GM23338 (cell line): ENCODE results near the gene FAHD1. TPM values are rescaled to one million over a fixed set of nuclear protein-coding genes. Genes with fewer than 3 reads are reported as not detected.

Experiments used
- ATAC-seq: fragments of 200-7000 bp; cut with Tn5 transposase; 3 replicates; pipeline ENCODE4 v1.9.1; 2020
- DNase-seq: peaks from one replicate; pipeline ENCODE4 v3.0.0-alpha.2; 2015; ENCODE audit warnings: low spot score
- H2AFZ ChIP-seq: fragments of 200-600 bp; sonication (generic); 2 replicates; pipeline ENCODE4 v1.8.0; 2016; ENCODE audit warnings: antibody characterized with exemption, mild to moderate bottlenecking, moderate library complexity
- H3F3A ChIP-seq: fragments of 200-600 bp; sonication (generic); replicated peaks from 2 replicates; pipeline ENCODE4 v1.8.0; 2017; ENCODE audit warnings: antibody characterized with exemption, mixed run types, low read depth
- H3K27ac ChIP-seq: fragments of 200-600 bp; sonication (generic); 2 replicates; pipeline ENCODE4 v1.6.1; 2016; ENCODE audit warnings: low read depth
- H3K27me3 ChIP-seq: fragments of 200-600 bp; sonication (generic); 2 replicates; pipeline ENCODE4 v1.8.0; 2016; ENCODE audit warnings: mild to moderate bottlenecking, mixed run types, moderate library complexity; ENCODE audit not compliant: insufficient read depth
- H3K36me3 ChIP-seq: fragments of 200-600 bp; sonication (generic); 2 replicates; pipeline ENCODE4 v1.8.0; 2016; ENCODE audit warnings: mild to moderate bottlenecking; ENCODE audit not compliant: insufficient read depth
- H3K4me1 ChIP-seq: fragments of 200-600 bp; sonication (generic); 2 replicates; pipeline ENCODE4 v1.8.0; 2016; ENCODE audit warnings: mild to moderate bottlenecking, moderate library complexity; ENCODE audit not compliant: insufficient read depth
- H3K4me2 ChIP-seq: fragments of 200-600 bp; sonication (generic); 2 replicates; pipeline ENCODE4 v1.7.1; 2017; ENCODE audit warnings: mixed run types
- H3K4me3 ChIP-seq: fragments of 200-600 bp; sonication (generic); 2 replicates; pipeline ENCODE4 v1.6.1; 2016; ENCODE audit warnings: mixed run types
- H3K79me2 ChIP-seq: fragments of 200-600 bp; sonication (generic); replicated peaks from 2 replicates; pipeline ENCODE4 v1.8.0; 2017; ENCODE audit warnings: mild to moderate bottlenecking; ENCODE audit not compliant: insufficient read depth
- H3K9me2 ChIP-seq: fragments of 200-600 bp; sonication (generic); 2 replicates; pipeline ENCODE4 v1.8.0; 2017; ENCODE audit not compliant: insufficient read depth
- H4K20me1 ChIP-seq: fragments of 200-600 bp; sonication (generic); replicated peaks from 2 replicates; pipeline ENCODE4 v1.8.0; 2017; ENCODE audit warnings: mild to moderate bottlenecking; ENCODE audit not compliant: insufficient read depth
- H3K27ac Mint-ChIP-seq: 2 replicates; pipeline ENCODE4 v1.8.0; 2020; ENCODE audit warnings: inconsistent platforms, mild to moderate bottlenecking, moderate library complexity, mixed read lengths
- H3K27me3 Mint-ChIP-seq: 3 replicates; pipeline ENCODE4 v1.8.0; 2022; ENCODE audit warnings: low read depth, mild to moderate bottlenecking, moderate library complexity, mixed read lengths, inconsistent platforms; ENCODE audit not compliant: insufficient read depth, poor library complexity
- H3K36me3 Mint-ChIP-seq: 3 replicates; pipeline ENCODE4 v1.8.0; 2021; ENCODE audit warnings: low read depth, mild to moderate bottlenecking, inconsistent platforms, moderate library complexity, mixed read lengths
- H3K4me1 Mint-ChIP-seq: 3 replicates; pipeline ENCODE4 v1.8.0; 2020; ENCODE audit warnings: mild to moderate bottlenecking, inconsistent platforms, mixed read lengths
- H3K4me3 Mint-ChIP-seq: 3 replicates; pipeline ENCODE4 v1.8.0; 2021; ENCODE audit warnings: moderate library complexity, mild to moderate bottlenecking, inconsistent platforms, mixed read lengths
- H3K9me3 Mint-ChIP-seq: 3 replicates; pipeline ENCODE4 v1.8.0; 2020; ENCODE audit warnings: moderate library complexity, mild to moderate bottlenecking, inconsistent platforms, mixed read lengths
- CREB1 ChIP-seq: fragments of 250-450 bp; sonication (Bioruptor Pico); IDR thresholded peaks from 2 replicates; pipeline ENCODE4 v1.5.0; 2020; ENCODE audit warnings: low read depth, mild to moderate bottlenecking, moderate library complexity
- JUNB ChIP-seq: IDR thresholded peaks from one replicate; pipeline ENCODE4 v1.6.1; 2016; ENCODE audit warnings: antibody characterized with exemption; ENCODE audit not compliant: unreplicated experiment
- NANOG ChIP-seq: IDR thresholded peaks from 2 replicates; pipeline ENCODE4 v1.6.1; 2016; ENCODE audit warnings: antibody characterized with exemption, borderline replicate concordance
- STAT1 ChIP-seq: IDR thresholded peaks from one replicate; pipeline ENCODE4 v1.6.1; 2016; ENCODE audit warnings: antibody characterized with exemption; ENCODE audit not compliant: unreplicated experiment
- ZNF114 ChIP-seq: fragments of 250-450 bp; sonication (Bioruptor Pico); IDR thresholded peaks from 2 replicates; pipeline ENCODE4 v1.5.0; 2020; ENCODE audit warnings: mild to moderate bottlenecking, moderate library complexity
- polyA plus RNA-seq: library from polyadenylated mRNA; unstranded; fragments of >200 nt; fragmentation: Nextera tagmentation; extraction: Ambion mirVana; gene quantifications from 2 replicates; pipeline ENCODE4 v1.2.1, GENCODE V29; 2016
- total RNA-seq: library from RNA; depleted of rRNA; stranded (reverse); fragments of >200 nt; shearing (Covaris generic); gene quantifications from 2 replicates; pipeline ENCODE4 v1.2.3, GENCODE V29; 2014
- TF ChIP-seq, protein P1 (sequence below): IDR thresholded peaks from one replicate; pipeline ENCODE4 v1.6.1; 2018; ENCODE audit warnings: antibody characterized with exemption; ENCODE audit not compliant: unreplicated experiment
- TF ChIP-seq, protein P2 (sequence below): fragments of 250-450 bp; sonication (Bioruptor Pico); IDR thresholded peaks from 2 replicates; pipeline ENCODE4 v1.5.0; 2020; ENCODE audit warnings: mild to moderate bottlenecking, moderate library complexity
- TF ChIP-seq, protein P3 (sequence below): IDR thresholded peaks from 2 replicates; pipeline ENCODE4 v1.6.1; 2016; ENCODE audit warnings: antibody characterized with exemption

Gene FAHD1
- total and polyA plus RNA-seq, 2 experiments from 2014 or later, result 21.0 to 23.9 TPM

DNA sequence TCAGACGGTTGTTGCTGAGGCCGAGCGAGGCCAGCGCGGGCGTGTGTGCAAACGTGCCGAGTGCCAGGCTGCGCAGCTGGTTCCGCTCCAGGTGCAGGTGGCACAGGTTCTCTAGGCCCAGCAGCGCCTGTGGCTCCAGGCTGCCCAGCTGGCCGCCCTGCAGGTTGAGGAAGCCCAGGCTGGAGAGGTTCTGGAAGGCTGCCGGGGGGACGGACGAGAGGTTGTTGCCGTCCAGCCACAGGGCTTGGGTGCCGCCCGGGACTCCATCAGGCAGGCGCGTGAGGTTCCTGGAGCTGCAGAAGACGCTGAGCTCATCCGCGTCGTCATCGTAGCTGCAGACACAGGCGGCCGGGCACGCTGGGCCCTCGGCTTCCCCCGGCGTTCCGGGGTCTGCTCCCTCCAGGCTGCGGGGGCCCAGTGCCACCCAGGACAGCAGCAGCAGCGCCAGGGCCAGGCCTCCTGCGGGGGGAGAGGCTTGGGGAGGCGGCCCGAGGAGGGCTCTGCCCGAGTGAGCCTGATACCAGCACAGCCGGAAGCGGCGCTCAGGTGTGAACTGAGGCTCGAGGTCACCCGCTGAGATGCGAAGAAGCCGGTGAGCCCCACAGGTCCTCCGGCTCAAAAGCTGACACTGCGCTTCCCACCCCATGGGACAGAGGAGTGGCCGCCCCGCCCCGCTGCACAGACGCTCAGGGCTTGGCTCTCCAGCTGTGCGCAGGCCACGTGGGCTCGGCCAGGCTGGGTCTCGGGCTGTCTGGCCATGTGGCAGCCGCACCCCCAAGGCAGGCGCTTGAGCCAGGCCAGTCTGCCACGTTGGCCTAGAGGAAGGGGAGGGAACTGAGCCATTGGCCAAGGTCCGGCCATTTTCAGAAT is 34.8 kb upstream of the FAHD1 start:
- Mint-ChIP-seq H3K27me3 (no peaks in the 10 kb centered on the region), H3K36me3 (peaks cover 17% of the 10 kb centered on the region), H3K4me3 (no peak overlapping the region), H3K4me1 (no peaks in the 10 kb centered on the region), H3K9me3 (peaks cover 11% of the 10 kb centered on the region), H3K27ac (no peak overlapping the region)
- Histone ChIP-seq H3K4me3 (no peak overlapping the region), H3K79me2 (no peaks in the 10 kb centered on the region), H3K4me1 (no peaks in the 10 kb centered on the region), H3K27me3 (no peaks in the 10 kb centered on the region), H4K20me1 (no peaks in the 10 kb centered on the region), H3K27ac (no peak overlapping the region), H3K9me2 (no peaks in the 10 kb centered on the region), H3F3A (no peaks in the 10 kb centered on the region), H2AFZ (no peak overlapping the region), H3K4me2 (no peak overlapping the region), H3K36me3 (no peaks in the 10 kb centered on the region)
- TF ChIP-seq CREB1 (CRISPR knock-in tag), result no peak
- no peak for ATAC-seq
- no peak for DNase-seq

DNA sequence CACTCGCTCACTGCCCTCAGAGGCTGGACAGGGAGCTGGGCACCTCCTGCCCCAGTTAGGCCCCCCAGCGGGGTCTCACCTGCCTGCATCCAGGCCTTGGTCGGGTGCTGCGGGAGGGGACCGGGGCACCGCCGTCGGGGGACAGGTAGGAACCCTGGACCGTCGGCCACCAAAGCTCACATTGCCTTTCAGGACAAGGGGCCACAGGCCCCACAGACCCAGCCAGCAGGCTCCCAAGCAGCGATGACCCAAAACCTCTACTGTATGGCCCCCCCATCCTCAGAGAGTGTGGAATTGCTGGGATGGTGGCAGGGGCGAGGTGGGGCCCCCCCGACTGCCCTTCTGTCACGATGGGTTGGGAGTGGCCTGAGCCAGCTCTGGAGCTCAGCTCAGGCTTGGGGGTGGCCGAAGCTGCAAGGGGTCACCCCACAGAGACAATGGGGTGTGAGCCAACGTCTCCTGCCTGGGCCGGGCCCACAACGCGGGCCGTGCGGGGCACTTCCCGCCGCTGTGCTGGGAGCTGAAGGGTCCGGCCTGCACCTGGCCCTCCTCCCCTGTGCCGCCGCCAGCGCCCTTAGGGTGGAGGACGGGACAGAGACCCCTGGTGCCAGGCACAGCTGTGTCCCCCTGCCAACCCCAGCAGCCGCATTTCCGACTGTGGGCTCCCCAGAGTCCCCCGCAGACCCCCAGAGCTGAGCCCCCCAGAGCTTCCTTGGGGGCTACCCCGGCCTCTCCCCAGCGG is 34.0 kb upstream of the FAHD1 start:
- H3K36me3 Mint-ChIP-seq, result peaks cover 25% of the 10 kb centered on the region
- H2AFZ ChIP-seq, result no peak overlapping the region
- H3K4me1 ChIP-seq, result no peaks in the 10 kb centered on the region
- H3K79me2 ChIP-seq, result no peaks in the 10 kb centered on the region
- H3K9me2 ChIP-seq, result no peaks in the 10 kb centered on the region
- H3K4me3 Mint-ChIP-seq, result no peak overlapping the region
- no peaks in the 10 kb centered on the region; the same call in 1 of the 2 replicates for H3K36me3 ChIP-seq
- H3K4me2 ChIP-seq, result no peak overlapping the region
- no peaks in the 10 kb centered on the region for H4K20me1 ChIP-seq
- DNase-seq (no peak), ATAC-seq (no peak)
- H3K27ac ChIP-seq, result no peak overlapping the region
- H3K4me3 ChIP-seq, result no peak overlapping the region
- no peak overlapping the region for H3K27ac Mint-ChIP-seq
- H3K4me1 Mint-ChIP-seq, result no peaks in the 10 kb centered on the region
- H3K27me3 ChIP-seq, result no peaks in the 10 kb centered on the region
- H3K27me3 Mint-ChIP-seq, result no peaks in the 10 kb centered on the region
- H3K9me3 Mint-ChIP-seq, result peaks cover 19% of the 10 kb centered on the region
- H3F3A ChIP-seq, result no peaks in the 10 kb centered on the region
- no peak for TF ChIP-seq JUNB
- TF ChIP-seq, protein P1, sequence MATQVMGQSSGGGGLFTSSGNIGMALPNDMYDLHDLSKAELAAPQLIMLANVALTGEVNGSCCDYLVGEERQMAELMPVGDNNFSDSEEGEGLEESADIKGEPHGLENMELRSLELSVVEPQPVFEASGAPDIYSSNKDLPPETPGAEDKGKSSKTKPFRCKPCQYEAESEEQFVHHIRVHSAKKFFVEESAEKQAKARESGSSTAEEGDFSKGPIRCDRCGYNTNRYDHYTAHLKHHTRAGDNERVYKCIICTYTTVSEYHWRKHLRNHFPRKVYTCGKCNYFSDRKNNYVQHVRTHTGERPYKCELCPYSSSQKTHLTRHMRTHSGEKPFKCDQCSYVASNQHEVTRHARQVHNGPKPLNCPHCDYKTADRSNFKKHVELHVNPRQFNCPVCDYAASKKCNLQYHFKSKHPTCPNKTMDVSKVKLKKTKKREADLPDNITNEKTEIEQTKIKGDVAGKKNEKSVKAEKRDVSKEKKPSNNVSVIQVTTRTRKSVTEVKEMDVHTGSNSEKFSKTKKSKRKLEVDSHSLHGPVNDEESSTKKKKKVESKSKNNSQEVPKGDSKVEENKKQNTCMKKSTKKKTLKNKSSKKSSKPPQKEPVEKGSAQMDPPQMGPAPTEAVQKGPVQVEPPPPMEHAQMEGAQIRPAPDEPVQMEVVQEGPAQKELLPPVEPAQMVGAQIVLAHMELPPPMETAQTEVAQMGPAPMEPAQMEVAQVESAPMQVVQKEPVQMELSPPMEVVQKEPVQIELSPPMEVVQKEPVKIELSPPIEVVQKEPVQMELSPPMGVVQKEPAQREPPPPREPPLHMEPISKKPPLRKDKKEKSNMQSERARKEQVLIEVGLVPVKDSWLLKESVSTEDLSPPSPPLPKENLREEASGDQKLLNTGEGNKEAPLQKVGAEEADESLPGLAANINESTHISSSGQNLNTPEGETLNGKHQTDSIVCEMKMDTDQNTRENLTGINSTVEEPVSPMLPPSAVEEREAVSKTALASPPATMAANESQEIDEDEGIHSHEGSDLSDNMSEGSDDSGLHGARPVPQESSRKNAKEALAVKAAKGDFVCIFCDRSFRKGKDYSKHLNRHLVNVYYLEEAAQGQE, result no peak
- TF ChIP-seq, protein P2, sequence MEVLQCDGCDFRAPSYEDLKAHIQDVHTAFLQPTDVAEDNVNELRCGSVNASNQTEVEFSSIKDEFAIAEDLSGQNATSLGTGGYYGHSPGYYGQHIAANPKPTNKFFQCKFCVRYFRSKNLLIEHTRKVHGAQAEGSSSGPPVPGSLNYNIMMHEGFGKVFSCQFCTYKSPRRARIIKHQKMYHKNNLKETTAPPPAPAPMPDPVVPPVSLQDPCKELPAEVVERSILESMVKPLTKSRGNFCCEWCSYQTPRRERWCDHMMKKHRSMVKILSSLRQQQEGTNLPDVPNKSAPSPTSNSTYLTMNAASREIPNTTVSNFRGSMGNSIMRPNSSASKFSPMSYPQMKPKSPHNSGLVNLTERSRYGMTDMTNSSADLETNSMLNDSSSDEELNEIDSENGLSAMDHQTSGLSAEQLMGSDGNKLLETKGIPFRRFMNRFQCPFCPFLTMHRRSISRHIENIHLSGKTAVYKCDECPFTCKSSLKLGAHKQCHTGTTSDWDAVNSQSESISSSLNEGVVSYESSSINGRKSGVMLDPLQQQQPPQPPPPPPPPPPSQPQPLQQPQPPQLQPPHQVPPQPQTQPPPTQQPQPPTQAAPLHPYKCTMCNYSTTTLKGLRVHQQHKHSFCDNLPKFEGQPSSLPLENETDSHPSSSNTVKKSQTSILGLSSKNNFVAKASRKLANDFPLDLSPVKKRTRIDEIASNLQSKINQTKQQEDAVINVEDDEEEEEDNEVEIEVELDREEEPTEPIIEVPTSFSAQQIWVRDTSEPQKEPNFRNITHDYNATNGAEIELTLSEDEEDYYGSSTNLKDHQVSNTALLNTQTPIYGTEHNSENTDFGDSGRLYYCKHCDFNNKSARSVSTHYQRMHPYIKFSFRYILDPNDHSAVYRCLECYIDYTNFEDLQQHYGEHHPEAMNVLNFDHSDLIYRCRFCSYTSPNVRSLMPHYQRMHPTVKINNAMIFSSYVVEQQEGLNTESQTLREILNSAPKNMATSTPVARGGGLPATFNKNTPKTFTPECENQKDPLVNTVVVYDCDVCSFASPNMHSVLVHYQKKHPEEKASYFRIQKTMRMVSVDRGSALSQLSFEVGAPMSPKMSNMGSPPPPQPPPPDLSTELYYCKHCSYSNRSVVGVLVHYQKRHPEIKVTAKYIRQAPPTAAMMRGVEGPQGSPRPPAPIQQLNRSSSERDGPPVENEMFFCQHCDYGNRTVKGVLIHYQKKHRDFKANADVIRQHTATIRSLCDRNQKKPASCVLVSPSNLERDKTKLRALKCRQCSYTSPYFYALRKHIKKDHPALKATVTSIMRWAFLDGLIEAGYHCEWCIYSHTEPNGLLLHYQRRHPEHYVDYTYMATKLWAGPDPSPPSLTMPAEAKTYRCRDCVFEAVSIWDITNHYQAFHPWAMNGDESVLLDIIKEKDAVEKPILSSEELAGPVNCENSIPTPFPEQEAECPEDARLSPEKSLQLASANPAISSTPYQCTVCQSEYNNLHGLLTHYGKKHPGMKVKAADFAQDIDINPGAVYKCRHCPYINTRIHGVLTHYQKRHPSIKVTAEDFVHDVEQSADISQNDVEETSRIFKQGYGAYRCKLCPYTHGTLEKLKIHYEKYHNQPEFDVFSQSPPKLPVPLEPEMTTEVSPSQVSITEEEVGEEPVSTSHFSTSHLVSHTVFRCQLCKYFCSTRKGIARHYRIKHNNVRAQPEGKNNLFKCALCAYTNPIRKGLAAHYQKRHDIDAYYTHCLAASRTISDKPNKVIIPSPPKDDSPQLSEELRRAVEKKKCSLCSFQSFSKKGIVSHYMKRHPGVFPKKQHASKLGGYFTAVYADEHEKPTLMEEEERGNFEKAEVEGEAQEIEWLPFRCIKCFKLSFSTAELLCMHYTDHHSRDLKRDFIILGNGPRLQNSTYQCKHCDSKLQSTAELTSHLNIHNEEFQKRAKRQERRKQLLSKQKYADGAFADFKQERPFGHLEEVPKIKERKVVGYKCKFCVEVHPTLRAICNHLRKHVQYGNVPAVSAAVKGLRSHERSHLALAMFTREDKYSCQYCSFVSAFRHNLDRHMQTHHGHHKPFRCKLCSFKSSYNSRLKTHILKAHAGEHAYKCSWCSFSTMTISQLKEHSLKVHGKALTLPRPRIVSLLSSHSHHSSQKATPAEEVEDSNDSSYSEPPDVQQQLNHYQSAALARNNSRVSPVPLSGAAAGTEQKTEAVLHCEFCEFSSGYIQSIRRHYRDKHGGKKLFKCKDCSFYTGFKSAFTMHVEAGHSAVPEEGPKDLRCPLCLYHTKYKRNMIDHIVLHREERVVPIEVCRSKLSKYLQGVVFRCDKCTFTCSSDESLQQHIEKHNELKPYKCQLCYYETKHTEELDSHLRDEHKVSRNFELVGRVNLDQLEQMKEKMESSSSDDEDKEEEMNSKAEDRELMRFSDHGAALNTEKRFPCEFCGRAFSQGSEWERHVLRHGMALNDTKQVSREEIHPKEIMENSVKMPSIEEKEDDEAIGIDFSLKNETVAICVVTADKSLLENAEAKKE, result no peak
- no peak for TF ChIP-seq NANOG
- TF ChIP-seq CREB1 (CRISPR knock-in tag), result no peak
- no peak for TF ChIP-seq STAT1
- TF ChIP-seq, protein P3, sequence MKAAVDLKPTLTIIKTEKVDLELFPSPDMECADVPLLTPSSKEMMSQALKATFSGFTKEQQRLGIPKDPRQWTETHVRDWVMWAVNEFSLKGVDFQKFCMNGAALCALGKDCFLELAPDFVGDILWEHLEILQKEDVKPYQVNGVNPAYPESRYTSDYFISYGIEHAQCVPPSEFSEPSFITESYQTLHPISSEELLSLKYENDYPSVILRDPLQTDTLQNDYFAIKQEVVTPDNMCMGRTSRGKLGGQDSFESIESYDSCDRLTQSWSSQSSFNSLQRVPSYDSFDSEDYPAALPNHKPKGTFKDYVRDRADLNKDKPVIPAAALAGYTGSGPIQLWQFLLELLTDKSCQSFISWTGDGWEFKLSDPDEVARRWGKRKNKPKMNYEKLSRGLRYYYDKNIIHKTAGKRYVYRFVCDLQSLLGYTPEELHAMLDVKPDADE, result no peak
- no peak for TF ChIP-seq ZNF114 (CRISPR knock-in tag)
